Activated naive CD4-positive, alpha-beta T cell treated with anti-CD3 and anti-CD28 coated beads, Interleukin-2, amount 50 U/mL, for 24 hours (primary cell): ENCODE measurements around the gene CEP162.
"Not testable (repeated sequence)": the region's sequence is repeated elsewhere in the genome, so short reads cannot be mapped to it uniquely, and the experiment has no call there.

Experiments
- H3K27ac Mint-ChIP-seq: one replicate; pipeline ENCODE4 v1.8.0; 2021; ENCODE audit warnings: mild to moderate bottlenecking, mixed read lengths
- H3K27me3 Mint-ChIP-seq: one replicate; pipeline ENCODE4 v1.8.0; 2021; ENCODE audit warnings: mixed read lengths
- H3K36me3 Mint-ChIP-seq: one replicate; pipeline ENCODE4 v1.8.0; 2021; ENCODE audit warnings: mixed read lengths
- H3K4me1 Mint-ChIP-seq: one replicate; pipeline ENCODE4 v1.8.0; 2021; ENCODE audit warnings: mixed read lengths
- H3K4me3 Mint-ChIP-seq: one replicate; pipeline ENCODE4 v1.8.0; 2021; ENCODE audit warnings: mild to moderate bottlenecking, mixed read lengths
- H3K9me3 Mint-ChIP-seq: one replicate; pipeline ENCODE4 v1.8.0; 2021; ENCODE audit warnings: mixed read lengths

The CEP162 gene

GRCh38 chr6:84189356-84189755 is 38.1 kb downstream of the CEP162 start:
- H3K27me3 Mint-ChIP-seq, H3K4me3 Mint-ChIP-seq, H3K27ac Mint-ChIP-seq, H3K9me3 Mint-ChIP-seq: not testable (repeated sequence)
- H3K4me1 Mint-ChIP-seq: peaks cover 11% of the 10 kb centered on the region
- peaks cover 37% of the 10 kb centered on the region for H3K36me3 Mint-ChIP-seq

GRCh38 chr6:84183430-84183829 is 44.0 kb downstream of the CEP162 start:
- H3K4me3 Mint-ChIP-seq: no peak overlapping the region
- no peaks in the 10 kb centered on the region for H3K9me3 Mint-ChIP-seq
- no peaks in the 10 kb centered on the region for H3K27me3 Mint-ChIP-seq
- no peaks in the 10 kb centered on the region for H3K4me1 Mint-ChIP-seq
- no peak overlapping the region for H3K27ac Mint-ChIP-seq
- peaks cover 26% of the 10 kb centered on the region for H3K36me3 Mint-ChIP-seq

GRCh38 chr6:84182001-84182400 is 45.4 kb downstream of the CEP162 start:
- Mint-ChIP-seq H3K4me1 (no peaks in the 10 kb centered on the region), H3K36me3 (peaks cover 25% of the 10 kb centered on the region), H3K9me3 (no peaks in the 10 kb centered on the region), H3K4me3 (no peak overlapping the region), H3K27ac (no peak overlapping the region), H3K27me3 (no peaks in the 10 kb centered on the region)

GRCh38 chr6:84177241-84177640 is 50.2 kb downstream of the CEP162 start:
- Mint-ChIP-seq H3K4me3 (no peak overlapping the region), H3K4me1 (no peaks in the 10 kb centered on the region), H3K36me3 (peaks cover 28% of the 10 kb centered on the region), H3K27me3 (no peaks in the 10 kb centered on the region), H3K27ac (no peak overlapping the region), H3K9me3 (no peaks in the 10 kb centered on the region)

GRCh38 chr6:84172574-84172973 is 54.9 kb downstream of the CEP162 start:
- Mint-ChIP-seq H3K9me3 (no peaks in the 10 kb centered on the region), H3K4me3 (no peak overlapping the region), H3K4me1 (no peaks in the 10 kb centered on the region), H3K36me3 (peaks cover 10% of the 10 kb centered on the region), H3K27me3 (no peaks in the 10 kb centered on the region), H3K27ac (no peak overlapping the region)

- Mint-ChIP-seq H3K9me3 (no peaks in the 10 kb centered on the region), H3K27me3 (no peaks in the 10 kb centered on the region), H3K4me3 (no peak overlapping the region), H3K4me1 (no peaks in the 10 kb centered on the region), H3K27ac (no peak overlapping the region), H3K36me3 (peaks cover 12% of the 10 kb centered on the region)
Measured at GRCh38 chr6:84172080-84172479, 55.4 kb downstream of the CEP162 start.

- no peak overlapping the region for H3K4me3 Mint-ChIP-seq
- H3K4me1 Mint-ChIP-seq: no peaks in the 10 kb centered on the region
- H3K27me3 Mint-ChIP-seq: no peaks in the 10 kb centered on the region
- no peaks in the 10 kb centered on the region for H3K9me3 Mint-ChIP-seq
- no peak overlapping the region for H3K27ac Mint-ChIP-seq
- H3K36me3 Mint-ChIP-seq: peaks cover 22% of the 10 kb centered on the region
Measured at GRCh38 chr6:84167457-84167856, 60.0 kb downstream of the CEP162 start.

- H3K27ac Mint-ChIP-seq: no peak overlapping the region
- peaks cover 23% of the 10 kb centered on the region for H3K36me3 Mint-ChIP-seq
- no peak overlapping the region for H3K4me3 Mint-ChIP-seq
- H3K9me3 Mint-ChIP-seq: no peaks in the 10 kb centered on the region
- no peaks in the 10 kb centered on the region for H3K27me3 Mint-ChIP-seq
- no peaks in the 10 kb centered on the region for H3K4me1 Mint-ChIP-seq
Measured at GRCh38 chr6:84166395-84166794, 61.0 kb downstream of the CEP162 start.

- not testable (repeated sequence) for H3K4me1 Mint-ChIP-seq, H3K27me3 Mint-ChIP-seq, H3K27ac Mint-ChIP-seq, H3K4me3 Mint-ChIP-seq, H3K9me3 Mint-ChIP-seq
- H3K36me3 Mint-ChIP-seq: peaks cover 29% of the 10 kb centered on the region
Measured at GRCh38 chr6:84164328-84164727, 63.1 kb downstream of the CEP162 start.

- no peaks in the 10 kb centered on the region for H3K27me3 Mint-ChIP-seq
- H3K4me1 Mint-ChIP-seq: no peaks in the 10 kb centered on the region
- H3K9me3 Mint-ChIP-seq: no peaks in the 10 kb centered on the region
- no peak overlapping the region for H3K4me3 Mint-ChIP-seq
- H3K27ac Mint-ChIP-seq: no peak overlapping the region
- H3K36me3 Mint-ChIP-seq: peaks cover 32% of the 10 kb centered on the region
Measured at GRCh38 chr6:84161190-84161589, 66.3 kb downstream of the CEP162 start.

GRCh38 chr6:84156306-84156705 is 71.1 kb downstream of the CEP162 start:
- H3K27me3 Mint-ChIP-seq: no peaks in the 10 kb centered on the region
- no peak overlapping the region for H3K4me3 Mint-ChIP-seq
- no peaks in the 10 kb centered on the region for H3K9me3 Mint-ChIP-seq
- H3K36me3 Mint-ChIP-seq: peaks cover 41% of the 10 kb centered on the region
- no peaks in the 10 kb centered on the region for H3K4me1 Mint-ChIP-seq
- H3K27ac Mint-ChIP-seq: no peak overlapping the region

GRCh38 chr6:84151669-84152068 is 75.8 kb downstream of the CEP162 start:
- Mint-ChIP-seq H3K9me3 (no peaks in the 10 kb centered on the region), H3K27me3 (no peaks in the 10 kb centered on the region), H3K36me3 (peaks cover 48% of the 10 kb centered on the region), H3K27ac (no peak overlapping the region), H3K4me3 (no peak overlapping the region), H3K4me1 (no peaks in the 10 kb centered on the region)

- no peaks in the 10 kb centered on the region for H3K27me3 Mint-ChIP-seq
- H3K9me3 Mint-ChIP-seq: no peaks in the 10 kb centered on the region
- no peak overlapping the region for H3K4me3 Mint-ChIP-seq
- H3K27ac Mint-ChIP-seq: no peak overlapping the region
- peaks cover 49% of the 10 kb centered on the region for H3K36me3 Mint-ChIP-seq
- no peaks in the 10 kb centered on the region for H3K4me1 Mint-ChIP-seq
Measured at GRCh38 chr6:84150705-84151104, 76.7 kb downstream of the CEP162 start.

GRCh38 chr6:84141521-84141920 is 85.9 kb downstream of the CEP162 start:
- H3K36me3 Mint-ChIP-seq: peaks cover 36% of the 10 kb centered on the region

GRCh38 chr6:84139311-84139710 is 88.1 kb downstream of the CEP162 start:
- H3K36me3 Mint-ChIP-seq: peaks cover 27% of the 10 kb centered on the region
- H3K27ac Mint-ChIP-seq: no peak overlapping the region
- no peak overlapping the region for H3K4me3 Mint-ChIP-seq
- no peaks in the 10 kb centered on the region for H3K27me3 Mint-ChIP-seq
- H3K9me3 Mint-ChIP-seq: no peaks in the 10 kb centered on the region
- H3K4me1 Mint-ChIP-seq: no peaks in the 10 kb centered on the region

More at GRCh38 chr6:84141521-84141920, 85.9 kb downstream of the CEP162 start:
- no peaks in the 10 kb centered on the region for H3K4me1 Mint-ChIP-seq
- H3K4me3 Mint-ChIP-seq: no peak overlapping the region
- H3K27ac Mint-ChIP-seq: no peak overlapping the region
- H3K27me3 Mint-ChIP-seq: no peaks in the 10 kb centered on the region
- H3K9me3 Mint-ChIP-seq: no peaks in the 10 kb centered on the region

- H3K9me3 Mint-ChIP-seq: no peaks in the 10 kb centered on the region
Measured at GRCh38 chr6:84137989-84138575, 89.4 kb downstream of the CEP162 start.

GRCh38 chr6:84137051-84137375 is 90.4 kb downstream of the CEP162 start:
- Mint-ChIP-seq H3K4me1 (no peaks in the 10 kb centered on the region), H3K27ac (no peak overlapping the region), H3K4me3 (no peak overlapping the region), H3K9me3 (no peaks in the 10 kb centered on the region), H3K27me3 (no peaks in the 10 kb centered on the region), H3K36me3 (peaks cover 31% of the 10 kb centered on the region)

More at GRCh38 chr6:84137989-84138575, 89.4 kb downstream of the CEP162 start:
- Mint-ChIP-seq H3K27me3 (no peaks in the 10 kb centered on the region), H3K4me3 (no peak overlapping the region), H3K36me3 (peaks cover 27% of the 10 kb centered on the region), H3K4me1 (no peaks in the 10 kb centered on the region), H3K27ac (no peak overlapping the region)
